Esophagus squamous epithelium (tissue), 5 donors: ENCODE measurements around the gene SHC1. TPM values are rescaled to one million over a fixed set of nuclear protein-coding genes. Genes with fewer than 3 reads are reported as not detected.

Experiments used
- DNase-seq: peaks from one replicate; lab custom pipeline; 2025; lab: John Stamatoyannopoulos, UW
- H3K27ac ChIP-seq, 4 donors: fragments of 200-600 bp; sonication (generic); one replicate each; pipeline ENCODE4 v1.5.1; 2016 to 2019; ENCODE audit warnings: mild to moderate bottlenecking in 1 of 4
- H3K27me3 ChIP-seq, 4 donors: fragments of 200-600 bp; sonication (generic); 1 replicate in 3 of 4; 2 replicates in 1 of 4; pipeline versions ENCODE4 v1.5.1 to v1.6.0; 2017 to 2021; ENCODE audit warnings: antibody characterized with exemption in 1 of 4
- H3K36me3 ChIP-seq, 3 donors: fragments of 200-600 bp; sonication (generic); one replicate each; pipeline ENCODE4 v1.5.1; 2016 to 2019
- H3K4me1 ChIP-seq, 3 donors: fragments of 200-600 bp; sonication (generic); one replicate each; pipeline ENCODE4 v1.5.1; 2017 to 2019
- H3K4me3 ChIP-seq, 4 donors: fragments of 200-600 bp; sonication (generic); 1 replicate in 3 of 4; 2 replicates in 1 of 4; pipeline ENCODE4 v1.5.1; 2016 to 2019; ENCODE audit warnings: mild to moderate bottlenecking in 2 of 4, moderate library complexity in 1 of 4
- H3K9me3 ChIP-seq, 3 donors: fragments of 200-600 bp; sonication (generic); one replicate each; pipeline ENCODE4 v1.5.1; 2016 to 2019
- CTCF ChIP-seq, 6 experiments: fragments of 450-650 bp in 4 of 6; fragments of 200-600 bp in 2 of 6; sonication (generic) in 2 of 6; IDR thresholded peaks; one replicate each; pipeline ENCODE4 v1.5.1; 2016 to 2019; ENCODE audit warnings: antibody characterized with exemption in 6 of 6, mild to moderate bottlenecking in 4 of 6, moderate library complexity in 4 of 6
- POLR2A ChIP-seq, 4 donors: fragments of 450-650 bp; IDR thresholded peaks; one replicate each; pipeline ENCODE4 v1.6.1; 2017; ENCODE audit warnings: antibody characterized with exemption in 4 of 4, mild to moderate bottlenecking in 4 of 4, moderate library complexity in 3 of 4
- WGBS, 2 donors: methylation state at CpG; one replicate each; pipeline ENCODE4 v1.1.5; 2018; 5-methylcytosine and 5-hydroxymethylcytosine counted together
- intact Hi-C: fragments of 100-400 bp; cut with DNase I; formaldehyde crosslinking; loops from one replicate; pipeline ENCODE4 v1.15.0; 2022
- total RNA-seq, 4 donors: library from RNA; depleted of rRNA; stranded (reverse); fragments of >200 nt; gene quantifications; one replicate each; pipeline ENCODE4 v1.1.0, GENCODE V29; 2016
- donor health status: DM: yes; HTN: yes; CAD: no.

Gene SHC1
- total RNA-seq, 4 donors from 2014 or later = 37.6 to 80.9 (median 65.8) TPM

GRCh38 chr1:154999571-155000410 is 29.2 kb upstream of the SHC1 start:
- Histone ChIP-seq H3K4me3 (peak overlapping the region; percentile 77 to 96 (median 86)), H3K9me3 (no peaks in the 10 kb centered on the region), H3K36me3 (no peaks in the 10 kb centered on the region), H3K27me3 (no peaks in the 10 kb centered on the region), H3K4me1 (peaks cover 24 to 50% (median 33%) of the 10 kb centered on the region in 3 donors), H3K27ac (peak overlapping the region; percentile 97 to 99 (median 98))
- intact Hi-C loops = loop anchor here (5.0 kb wide), 1 partner anchor 37 kb away; the partner anchor contains the start of gene PYGO2
- 0 to 5% methylated on average over 14 to 28 of the region's 50 CpGs for WGBS, 2 donors
- no peak for DNase-seq
- TF ChIP-seq CTCF (IDR thresholded peaks at IDR 0.05) (no peak), POLR2A (IDR thresholded peaks at IDR 0.05) (no peak)

GRCh38 chr1:154998818-154999570 is 28.4 kb upstream of the SHC1 start:
- WGBS, 2 donors = 12 to 23% methylated on average over 14 to 27 of the region's 40 CpGs
- H3K36me3 ChIP-seq = no peaks in the 10 kb centered on the region
- intact Hi-C loops = loop anchor here (5.0 kb wide), 1 partner anchor 37 kb away; the partner anchor contains the start of gene PYGO2
- H3K27ac ChIP-seq = peak overlapping the region; percentile 97 to 99 (median 98)
- no peak for DNase-seq
- no peaks in the 10 kb centered on the region for H3K27me3 ChIP-seq
- peaks cover 18 to 48% (median 25%) of the 10 kb centered on the region in 3 donors for H3K4me1 ChIP-seq
- peak; percentile 69 to 91 (median 84) for TF ChIP-seq CTCF (IDR thresholded peaks at IDR 0.05)
- no peak for TF ChIP-seq POLR2A (IDR thresholded peaks at IDR 0.05)
- peak overlapping the region; percentile 77 to 96 (median 86) for H3K4me3 ChIP-seq
- H3K9me3 ChIP-seq = no peaks in the 10 kb centered on the region

- no peak for TF ChIP-seq CTCF (IDR thresholded peaks at IDR 0.05)
- TF ChIP-seq POLR2A (IDR thresholded peaks at IDR 0.05) = no peak
- intact Hi-C loops = loop anchor here (5.0 kb wide), 1 partner anchor 36 kb away; the partner anchor contains the start of gene PYGO2
- H3K27me3 ChIP-seq = no peaks in the 10 kb centered on the region
- H3K4me3 ChIP-seq = no peak overlapping the region
- H3K4me1 ChIP-seq = peaks cover 18 to 47% (median 20%) of the 10 kb centered on the region in 3 donors
- peak overlapping the region in 1 of 4 donors; percentile 99 for H3K27ac ChIP-seq
- H3K9me3 ChIP-seq = no peaks in the 10 kb centered on the region
- 70 to 77% methylated on average over 16 of the region's 16 CpGs for WGBS, 2 donors
- no peak for DNase-seq
- peaks cover 0 to 2% (median 0%) of the 10 kb centered on the region in 3 donors for H3K36me3 ChIP-seq
Measured at GRCh38 chr1:154998201-154998780, 27.7 kb upstream of the SHC1 start.

- DNase-seq = no peak
- intact Hi-C loops = loop anchor here (5.0 kb wide), 1 partner anchor 35 kb away; the partner anchor contains the start of gene PYGO2
- Histone ChIP-seq H3K4me3 (no peak overlapping the region), H3K27ac (no peak overlapping the region), H3K27me3 (no peaks in the 10 kb centered on the region), H3K4me1 (peaks cover 18 to 47% (median 20%) of the 10 kb centered on the region in 3 donors), H3K9me3 (no peaks in the 10 kb centered on the region), H3K36me3 (peaks cover 0 to 14% (median 0%) of the 10 kb centered on the region in 3 donors)
- 81 to 87% methylated on average over 7 to 10 of the region's 15 CpGs for WGBS, 2 donors
- TF ChIP-seq CTCF (IDR thresholded peaks at IDR 0.05) (no peak), POLR2A (IDR thresholded peaks at IDR 0.05) (no peak)
Measured at GRCh38 chr1:154996966-154997701, 26.6 kb upstream of the SHC1 start.
